ENCODE data around the gene RFX3.

The RFX3 gene

DNA sequence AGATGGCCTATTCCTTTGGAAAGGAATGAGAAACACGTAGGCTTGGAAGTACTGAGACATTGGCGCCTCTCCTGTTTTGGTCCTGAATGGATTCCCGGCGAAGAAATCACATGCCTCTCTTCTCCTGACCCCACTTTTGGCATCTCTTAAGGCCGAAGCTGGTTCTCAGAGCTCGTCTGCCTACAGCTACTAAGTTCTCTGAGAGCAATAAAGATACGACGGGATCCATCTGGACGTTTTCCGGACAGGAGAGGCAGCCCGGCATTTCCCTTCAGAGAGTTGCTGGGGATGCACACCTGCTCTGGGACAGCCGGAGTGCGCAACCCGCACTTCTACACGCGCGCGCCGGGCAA lies 345.1 kb downstream of the RFX3 start:
- H3K27me3 ChIP-seq (ENCODE audit: control insufficient read depth, insufficient read depth, low read length): peaks cover 49% of the 10 kb centered on the region
- H3K9ac ChIP-seq (ENCODE audit: low read length): peak overlapping the region; percentile 17
- no peaks in the 10 kb centered on the region for H3K9me3 ChIP-seq (ENCODE audit: control insufficient read depth, insufficient read depth, low read depth, low read length)
- H3K4me3 ChIP-seq (ENCODE audit: low read depth, low read length): peak overlapping the region; percentile 82
- H3K27ac ChIP-seq (ENCODE audit: low read depth, low read length): no peak overlapping the region
- H3K36me3 ChIP-seq (ENCODE audit: control insufficient read depth, insufficient read depth, low read length): no peaks in the 10 kb centered on the region
- no peaks in the 10 kb centered on the region for H3K4me1 ChIP-seq (ENCODE audit: control insufficient read depth, insufficient read depth, low read length)

DNA sequence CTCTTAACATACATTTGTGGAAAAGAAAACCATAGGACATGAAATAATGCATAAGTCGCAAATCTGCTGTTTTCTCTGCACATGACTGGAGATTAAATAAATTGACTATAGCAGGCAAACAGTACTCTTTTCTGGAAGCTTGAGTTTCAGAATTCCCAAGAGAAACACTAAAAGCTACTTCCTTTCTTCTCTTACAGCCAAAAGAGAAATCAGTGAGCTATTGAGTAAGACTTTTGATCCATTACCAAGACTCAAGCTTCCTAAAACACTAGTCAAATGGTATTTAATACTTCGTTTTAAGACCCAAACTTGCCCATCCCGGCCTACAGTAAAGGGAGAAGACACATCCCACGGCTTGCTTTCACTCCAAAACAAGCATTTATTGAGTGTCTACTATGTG lies 346.1 kb downstream of the RFX3 start:
- H3K9ac ChIP-seq (ENCODE audit: low read length): no peak overlapping the region
- H3K4me3 ChIP-seq (ENCODE audit: low read depth, low read length): no peak overlapping the region
- no peaks in the 10 kb centered on the region for H3K4me1 ChIP-seq (ENCODE audit: control insufficient read depth, insufficient read depth, low read length)
- H3K27me3 ChIP-seq (ENCODE audit: control insufficient read depth, insufficient read depth, low read length): peaks cover 49% of the 10 kb centered on the region
- no peak overlapping the region for H3K27ac ChIP-seq (ENCODE audit: low read depth, low read length)
- H3K9me3 ChIP-seq (ENCODE audit: control insufficient read depth, insufficient read depth, low read depth, low read length): no peaks in the 10 kb centered on the region
- no peaks in the 10 kb centered on the region for H3K36me3 ChIP-seq (ENCODE audit: control insufficient read depth, insufficient read depth, low read length)

DNA sequence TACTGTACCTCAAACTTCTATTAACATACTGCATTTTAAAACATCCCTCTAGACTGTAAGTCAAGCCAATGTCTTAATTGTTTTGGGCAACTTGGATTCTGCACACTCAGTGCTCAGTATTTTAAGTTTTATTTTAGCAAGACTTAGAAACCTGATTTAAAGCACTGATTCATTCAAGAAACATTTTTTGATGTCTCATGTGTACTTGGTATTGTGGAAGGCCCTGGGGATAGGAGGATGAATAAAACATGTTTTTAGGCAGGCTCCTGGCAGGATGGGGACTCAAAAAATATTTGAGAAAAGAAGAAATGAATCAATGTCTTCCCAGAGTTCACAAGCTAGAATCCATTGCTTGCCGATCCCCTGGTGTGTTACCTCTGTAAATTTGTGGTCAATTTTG lies 347.9 kb downstream of the RFX3 start:
- Histone ChIP-seq H3K4me1 (ENCODE audit: control insufficient read depth, insufficient read depth, low read length) (no peaks in the 10 kb centered on the region), H3K4me3 (ENCODE audit: low read depth, low read length) (no peak overlapping the region), H3K36me3 (ENCODE audit: control insufficient read depth, insufficient read depth, low read length) (no peaks in the 10 kb centered on the region), H3K9ac (ENCODE audit: low read length) (no peak overlapping the region), H3K27ac (ENCODE audit: low read depth, low read length) (no peak overlapping the region), H3K9me3 (ENCODE audit: control insufficient read depth, insufficient read depth, low read depth, low read length) (no peaks in the 10 kb centered on the region), H3K27me3 (ENCODE audit: control insufficient read depth, insufficient read depth, low read length) (peaks cover 39% of the 10 kb centered on the region)

DNA sequence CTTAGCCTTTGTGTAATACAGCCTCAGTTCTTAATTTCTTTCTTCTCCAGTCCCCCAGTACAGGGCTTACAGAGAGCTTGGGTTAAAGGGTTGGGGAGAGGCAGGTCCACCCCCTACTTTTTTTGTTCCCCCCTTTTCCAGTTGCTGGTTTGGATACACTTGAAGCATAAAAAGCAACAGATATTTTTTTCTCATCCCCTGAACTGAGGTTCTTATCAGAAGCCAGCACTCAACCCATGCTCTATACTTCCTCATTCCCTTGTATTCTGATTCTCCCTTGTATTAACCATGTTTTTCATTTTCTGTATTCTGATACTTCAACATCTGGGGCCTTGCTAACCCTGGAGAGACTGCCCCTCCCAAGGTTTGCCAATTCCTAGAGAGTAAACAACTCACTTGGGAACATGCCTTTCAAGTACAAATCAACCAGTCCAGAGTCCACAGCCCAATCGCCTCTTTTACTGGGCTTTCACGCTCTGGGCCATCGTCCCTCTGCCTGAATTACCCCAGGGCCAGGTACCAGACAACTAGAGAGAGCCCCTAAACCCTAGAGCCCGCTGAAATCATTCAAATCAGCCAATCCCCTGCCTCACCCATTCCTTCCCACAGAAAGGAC lies 348.5 kb downstream of the RFX3 start:
- no peak overlapping the region for H3K27ac ChIP-seq (ENCODE audit: low read depth, low read length)
- no peaks in the 10 kb centered on the region for H3K9me3 ChIP-seq (ENCODE audit: control insufficient read depth, insufficient read depth, low read depth, low read length)
- H3K36me3 ChIP-seq (ENCODE audit: control insufficient read depth, insufficient read depth, low read length): no peaks in the 10 kb centered on the region
- H3K27me3 ChIP-seq (ENCODE audit: control insufficient read depth, insufficient read depth, low read length): peaks cover 32% of the 10 kb centered on the region
- H3K4me1 ChIP-seq (ENCODE audit: control insufficient read depth, insufficient read depth, low read length): no peaks in the 10 kb centered on the region
- no peak overlapping the region for H3K4me3 ChIP-seq (ENCODE audit: low read depth, low read length)
- H3K9ac ChIP-seq (ENCODE audit: low read length): no peak overlapping the region

DNA sequence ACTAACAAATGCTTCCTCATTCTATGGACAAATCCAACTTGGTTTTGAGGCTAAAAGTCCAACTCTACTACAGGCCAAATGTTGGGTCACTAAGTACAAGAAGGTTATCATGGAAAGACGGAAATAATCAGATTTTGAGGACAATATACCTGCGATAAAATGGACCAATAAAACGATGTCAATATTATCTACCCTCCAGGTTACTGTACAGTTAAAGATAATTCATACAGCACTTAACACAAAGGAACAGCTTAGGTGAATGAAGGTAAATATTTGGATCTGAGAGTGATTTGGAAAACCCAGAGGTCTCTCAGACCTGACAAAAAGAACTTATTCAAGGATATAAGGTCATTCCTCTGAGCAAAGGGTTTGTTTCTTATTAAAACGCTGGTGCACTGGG lies 352.4 kb downstream of the RFX3 start:
- H3K9ac ChIP-seq (ENCODE audit: low read length): no peak overlapping the region
- H3K4me3 ChIP-seq (ENCODE audit: low read depth, low read length): no peak overlapping the region
- H3K4me1 ChIP-seq (ENCODE audit: control insufficient read depth, insufficient read depth, low read length): no peaks in the 10 kb centered on the region
- no peaks in the 10 kb centered on the region for H3K36me3 ChIP-seq (ENCODE audit: control insufficient read depth, insufficient read depth, low read length)
- H3K27me3 ChIP-seq (ENCODE audit: control insufficient read depth, insufficient read depth, low read length): no peaks in the 10 kb centered on the region
- no peak overlapping the region for H3K27ac ChIP-seq (ENCODE audit: low read depth, low read length)
- no peaks in the 10 kb centered on the region for H3K9me3 ChIP-seq (ENCODE audit: control insufficient read depth, insufficient read depth, low read depth, low read length)

DNA sequence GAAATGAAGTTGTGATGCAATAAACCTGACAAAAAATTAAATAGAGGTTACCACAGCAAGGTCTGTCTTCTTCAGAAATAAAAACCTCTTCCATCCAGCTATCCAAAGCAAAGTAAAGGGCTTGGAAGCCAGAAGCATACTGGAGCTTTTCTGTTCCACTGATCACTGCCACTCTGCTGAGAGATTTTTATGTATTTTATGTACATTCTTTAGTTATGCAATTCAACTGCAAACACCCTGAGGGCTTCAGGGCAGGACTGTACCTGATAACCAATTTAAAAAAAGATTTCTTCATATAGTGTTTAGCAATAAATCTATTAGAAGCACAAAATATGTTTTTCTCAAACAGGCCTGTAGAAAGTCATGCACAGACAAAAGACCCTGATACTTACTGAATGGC lies 355.0 kb downstream of the RFX3 start:
- Histone ChIP-seq H3K27me3 (ENCODE audit: control insufficient read depth, insufficient read depth, low read length) (no peaks in the 10 kb centered on the region), H3K4me3 (ENCODE audit: low read depth, low read length) (no peak overlapping the region), H3K9ac (ENCODE audit: low read length) (no peak overlapping the region), H3K27ac (ENCODE audit: low read depth, low read length) (no peak overlapping the region), H3K36me3 (ENCODE audit: control insufficient read depth, insufficient read depth, low read length) (no peaks in the 10 kb centered on the region), H3K9me3 (ENCODE audit: control insufficient read depth, insufficient read depth, low read depth, low read length) (no peaks in the 10 kb centered on the region), H3K4me1 (ENCODE audit: control insufficient read depth, insufficient read depth, low read length) (no peaks in the 10 kb centered on the region)
